22Rv1 (cell line): ENCODE results near the gene SAE1.

Experiments
- CTCF ChIP-seq: fragments of 450-650 bp; IDR thresholded peaks from 2 replicates; pipeline ENCODE4 v1.5.1; 2017; ENCODE audit warnings: mild to moderate bottlenecking
- ZFX ChIP-seq: fragments of 450-650 bp; IDR thresholded peaks from 2 replicates; pipeline ENCODE4 v1.6.1; 2017; ENCODE audit warnings: antibody characterized with exemption, borderline replicate concordance

DNA sequence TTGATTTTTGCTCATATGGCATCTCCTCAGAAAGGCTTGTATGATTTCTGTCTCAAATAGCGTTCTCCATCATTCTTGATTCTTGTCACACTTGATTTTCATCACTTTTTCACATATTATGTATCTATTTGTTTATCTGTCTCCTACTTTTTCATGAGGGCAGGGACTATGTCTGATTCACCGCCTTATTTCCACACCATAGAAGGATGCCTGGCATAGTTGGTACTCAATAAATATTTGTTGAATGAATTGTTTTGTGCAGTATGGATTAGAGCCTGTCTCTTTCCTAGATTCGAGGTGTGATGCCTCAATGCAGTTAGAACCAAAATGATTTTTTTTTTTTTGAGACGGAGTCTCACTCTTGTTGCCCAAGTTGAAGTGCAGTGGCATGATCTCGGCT is 12.1 kb downstream of the SAE1 start:
- no peak for TF ChIP-seq CTCF
- no peak for TF ChIP-seq ZFX
